M059J (cell line): ENCODE results near the gene TMEM182. TPM values are rescaled to one million over a fixed set of nuclear protein-coding genes. Genes with fewer than 3 reads are reported as not detected.

Experiments
- DNase-seq: peaks from one replicate; pipeline ENCODE4 v3.0.0-alpha.2; 2012; ENCODE audit warnings: low read depth
- total RNA-seq: library from RNA; depleted of rRNA; stranded (reverse); fragments of >200 nt; shearing (Covaris generic); gene quantifications from 2 replicates; pipeline ENCODE4 v1.2.3, GENCODE V29; 2014; rRNA removed

Gene TMEM182
- total RNA-seq = 5.5 and 11.1 TPM in 2 replicates

GRCh38 chr2:102761763-102762162, at the start of gene TMEM182:
Gene TMEM182 (plus strand): TSS chr2:102762031. CDS start chr2:102762218, 187 bp downstream.
- no peak for DNase-seq

GRCh38 chr2:102717308-102718018, 44.4 kb upstream of the TMEM182 start:
- DNase-seq = no peak

- no peak for DNase-seq
Observed at GRCh38 chr2:102718387-102719316, 43.2 kb upstream of the TMEM182 start.

GRCh38 chr2:102724016-102724490, 37.8 kb upstream of the TMEM182 start:
- DNase-seq = no peak

GRCh38 chr2:102724553-102724952, 37.3 kb upstream of the TMEM182 start:
- DNase-seq = no peak

GRCh38 chr2:102726128-102727087, 35.4 kb upstream of the TMEM182 start:
- no peak for DNase-seq

GRCh38 chr2:102735416-102736109, 26.3 kb upstream of the TMEM182 start:
- DNase-seq = no peak

GRCh38 chr2:102736110-102736409, 25.8 kb upstream of the TMEM182 start:
- no peak for DNase-seq

GRCh38 chr2:102736410-102737409, 25.1 kb upstream of the TMEM182 start:
- peak; percentile 63 for DNase-seq

- DNase-seq = no peak
Observed at GRCh38 chr2:102737431-102737830, 24.4 kb upstream of the TMEM182 start.

GRCh38 chr2:102743259-102743658, 18.6 kb upstream of the TMEM182 start:
- DNase-seq = no peak

GRCh38 chr2:102748107-102748506, 13.7 kb upstream of the TMEM182 start:
- DNase-seq = no peak

GRCh38 chr2:102749938-102750337, 11.9 kb upstream of the TMEM182 start:
- DNase-seq = no peak

GRCh38 chr2:102753563-102754159, 8.2 kb upstream of the TMEM182 start:
- peak; percentile 52 for DNase-seq

- DNase-seq = no peak
Observed at GRCh38 chr2:102754456-102755145, 7.2 kb upstream of the TMEM182 start.

- no peak for DNase-seq
Observed at GRCh38 chr2:102755284-102755683, 6.5 kb upstream of the TMEM182 start.

GRCh38 chr2:102758439-102758838, 3.4 kb upstream of the TMEM182 start:
- DNase-seq = no peak

- DNase-seq = no peak
Observed at GRCh38 chr2:102764083-102764482, 2.3 kb downstream of the TMEM182 start.

GRCh38 chr2:102765061-102765460, 3.2 kb downstream of the TMEM182 start:
- no peak for DNase-seq
